Activated CD8-positive, alpha-beta memory T cell treated with anti-CD3 and anti-CD28 coated beads, Interleukin-2, amount 50 U/mL, for 1 hour (primary cell): ENCODE data around the gene JMJD6.

Source experiments
- DNase-seq: peaks from one replicate; pipeline ENCODE4 v3.0.0-alpha.2; 2020; ENCODE audit errors: extremely low read depth

JMJD6 gene

GRCh38 chr17:76697702-76698465 is 28.5 kb downstream of the JMJD6 start:
- no peak for DNase-seq

GRCh38 chr17:76696763-76697701 is 29.4 kb downstream of the JMJD6 start:
- DNase-seq, result no peak

- DNase-seq, result no peak
Observed at GRCh38 chr17:76695059-76695831, 31.2 kb downstream of the JMJD6 start.

GRCh38 chr17:76691379-76692191 is 34.8 kb downstream of the JMJD6 start:
- DNase-seq, result no peak

GRCh38 chr17:76690596-76691280 is 35.7 kb downstream of the JMJD6 start:
- DNase-seq, result no peak

GRCh38 chr17:76689859-76690258 is 36.5 kb downstream of the JMJD6 start:
- no peak for DNase-seq

- no peak for DNase-seq
Observed at GRCh38 chr17:76688165-76688622, 38.2 kb downstream of the JMJD6 start.

GRCh38 chr17:76687298-76688164 is 38.9 kb downstream of the JMJD6 start:
- no peak for DNase-seq

GRCh38 chr17:76686538-76687297 is 39.7 kb downstream of the JMJD6 start:
- no peak for DNase-seq

GRCh38 chr17:76685846-76686245 is 40.6 kb downstream of the JMJD6 start:
- DNase-seq, result no peak

- no peak for DNase-seq
Observed at GRCh38 chr17:76685366-76685765, 41.0 kb downstream of the JMJD6 start.

GRCh38 chr17:76684756-76685155 is 41.6 kb downstream of the JMJD6 start:
- no peak for DNase-seq

- no peak for DNase-seq
Observed at GRCh38 chr17:76683921-76684745, 42.3 kb downstream of the JMJD6 start.

GRCh38 chr17:76683011-76683755 is 43.2 kb downstream of the JMJD6 start:
- no peak for DNase-seq

- no peak for DNase-seq
Observed at GRCh38 chr17:76682296-76682695, 44.1 kb downstream of the JMJD6 start.

- peak; percentile 51 for DNase-seq
Observed at GRCh38 chr17:76681222-76682137, 44.9 kb downstream of the JMJD6 start.
